Measurements from ENCODE around the gene TRMT1.
A peak's percentile ranks its signal among the peaks of the same experiment; 100 is the strongest.

Gene TRMT1

GRCh38 chr19:13104360-13104847 lies 12.1 kb downstream of the TRMT1 start:
- DNase-seq (ENCODE audit: low read depth): no peak
- no peak overlapping the region for H3K4me3 ChIP-seq (ENCODE audit: low read depth, low read length)
- in situ Hi-C loops (cut with HindIII; ENCODE audit: low sequenced_read_pairs): no loop called here
- TF ChIP-seq CTCF (IDR thresholded peaks at IDR 0.05; ENCODE audit: low read depth, low read length, missing control alignments): peak; percentile 85

- no peak for DNase-seq (ENCODE audit: low read depth)
- H3K4me3 ChIP-seq (ENCODE audit: low read depth, low read length): no peak overlapping the region
These were observed 12.8 kb downstream of the TRMT1 start for GRCh38 chr19:13103581-13104359.

GRCh38 chr19:13102666-13103580 lies 13.6 kb downstream of the TRMT1 start, which contains the start of gene LYL1:
LYL1 (minus strand) TSS chr19:13102858; CDS start chr19:13101171, 1,687 bp downstream.
- in situ Hi-C loops (cut with HindIII; ENCODE audit: low sequenced_read_pairs): no loop called here
- no peak within 1 kb of the TSS for H3K4me3 ChIP-seq (ENCODE audit: low read depth, low read length)

More at GRCh38 chr19:13103581-13104359, 12.8 kb downstream of the TRMT1 start:
- TF ChIP-seq CTCF (IDR thresholded peaks at IDR 0.05; ENCODE audit: low read depth, low read length, missing control alignments): no peak
- in situ Hi-C loops (cut with HindIII; ENCODE audit: low sequenced_read_pairs): no loop called here

GRCh38 chr19:13102416-13102665 lies 14.2 kb downstream of the TRMT1 start:
- TF ChIP-seq CTCF (IDR thresholded peaks at IDR 0.05; ENCODE audit: low read depth, low read length, missing control alignments): no peak
- in situ Hi-C loops (cut with HindIII; ENCODE audit: low sequenced_read_pairs): no loop called here
- H3K4me3 ChIP-seq (ENCODE audit: low read depth, low read length): no peak overlapping the region
- no peak for DNase-seq (ENCODE audit: low read depth)

More at GRCh38 chr19:13102666-13103580, 13.6 kb downstream of the TRMT1 start, which contains the start of gene LYL1:
- TF ChIP-seq CTCF (IDR thresholded peaks at IDR 0.05; ENCODE audit: low read depth, low read length, missing control alignments): no peak
- DNase-seq (ENCODE audit: low read depth): no peak

GRCh38 chr19:13101590-13102415 lies 14.7 kb downstream of the TRMT1 start:
- TF ChIP-seq CTCF (IDR thresholded peaks at IDR 0.05; ENCODE audit: low read depth, low read length, missing control alignments): no peak
- DNase-seq (ENCODE audit: low read depth): no peak
- in situ Hi-C loops (cut with HindIII; ENCODE audit: low sequenced_read_pairs): no loop called here
- H3K4me3 ChIP-seq (ENCODE audit: low read depth, low read length): no peak overlapping the region

All from astrocyte of the cerebellum (primary cell).